Tibial nerve (tissue), 4 donors: ENCODE measurements around the gene DAP3. TPM values are rescaled to one million over a fixed set of nuclear protein-coding genes. Genes with fewer than 3 reads are reported as not detected.
"Not testable (repeated sequence)": the region's sequence is repeated elsewhere in the genome, so short reads cannot be mapped to it uniquely, and the experiment has no call there.

Experiments used
- DNase-seq, 2 donors: peaks; one replicate each; pipeline ENCODE4 v3.0.0-alpha.2; 2019; ENCODE audit warnings: low spot score in 2 of 2
- H3K27ac ChIP-seq, 4 donors: fragments of 200-600 bp; sonication (generic) in 3 of 4; one replicate each; pipeline ENCODE4 v1.5.1; 2017 to 2019; ENCODE audit warnings: mild to moderate bottlenecking in 1 of 4
- H3K27me3 ChIP-seq, 2 donors: fragments of 200-600 bp; sonication (generic) in 1 of 2; one replicate each; pipeline versions ENCODE4 v1.5.1 to v1.6.0; 2017 to 2019
- H3K36me3 ChIP-seq, 3 donors: fragments of 200-600 bp; sonication (generic); one replicate each; pipeline ENCODE4 v1.5.1; 2018 to 2019
- H3K4me1 ChIP-seq, 4 donors: fragments of 200-600 bp; sonication (generic) in 3 of 4; one replicate each; pipeline ENCODE4 v1.5.1; 2017 to 2019
- H3K4me3 ChIP-seq, 4 donors: fragments of 200-600 bp; sonication (generic) in 3 of 4; one replicate each; pipeline ENCODE4 v1.5.1; 2017 to 2019; ENCODE audit warnings: mild to moderate bottlenecking in 1 of 4, moderate library complexity in 1 of 4
- H3K9me3 ChIP-seq, 4 donors: fragments of 200-600 bp; sonication (generic) in 3 of 4; one replicate each; pipeline ENCODE4 v1.5.1; 2017 to 2019
- CTCF ChIP-seq, 5 experiments: fragments of 200-600 bp in 3 of 5; fragments of 450-650 bp in 2 of 5; sonication (generic) in 3 of 5; IDR thresholded peaks; one replicate each; pipeline ENCODE4 v1.5.1; 2016 to 2019; ENCODE audit warnings: antibody characterized with exemption in 5 of 5, mild to moderate bottlenecking in 3 of 5, moderate library complexity in 2 of 5
- EP300 ChIP-seq, 2 donors: sonication (generic); formaldehyde crosslinking; IDR thresholded peaks; one replicate each; pipeline ENCODE4 v1.6.1; 2017; ENCODE audit warnings: antibody characterized with exemption in 2 of 2, mild to moderate bottlenecking in 1 of 2
- POLR2A ChIP-seq, 2 donors: fragments of 450-650 bp; IDR thresholded peaks; one replicate each; pipeline ENCODE4 v1.6.1; 2017; ENCODE audit warnings: antibody characterized with exemption in 2 of 2, mild to moderate bottlenecking in 2 of 2, moderate library complexity in 2 of 2
- WGBS, 2 donors: methylation state at CpG; one replicate each; pipeline ENCODE4 v1.1.5; 2018; 5-methylcytosine and 5-hydroxymethylcytosine counted together
- total RNA-seq, 4 donors: library from RNA; depleted of rRNA; stranded (reverse); fragments of >200 nt; gene quantifications; one replicate each; pipeline ENCODE4 v1.1.0, GENCODE V29; 2016

The DAP3 gene
- total RNA-seq, 4 donors from 2014 or later: 101 to 159 (median 138) TPM

- H3K4me1 ChIP-seq: no peaks in the 10 kb centered on the region
- no peaks in the 10 kb centered on the region for H3K9me3 ChIP-seq
- WGBS, 2 donors: 91 to 95% methylated on average over 6 of the region's 6 CpGs
- H3K27ac ChIP-seq: no peak overlapping the region
- no peak overlapping the region for H3K4me3 ChIP-seq
- H3K36me3 ChIP-seq: peaks cover 0 to 97% (median 52%) of the 10 kb centered on the region in 3 donors
- no peaks in the 10 kb centered on the region for H3K27me3 ChIP-seq
- no peak for DNase-seq
- TF ChIP-seq CTCF (IDR thresholded peaks at IDR 0.05) (no peak), EP300 (IDR thresholded peaks at IDR 0.05) (no peak), POLR2A (IDR thresholded peaks at IDR 0.05) (no peak)
These were observed 15.9 kb upstream of the DAP3 start for GRCh38 chr1:155673003-155673402.

- peaks cover 0 to 77% (median 24%) of the 10 kb centered on the region in 3 donors for H3K36me3 ChIP-seq
These were observed 10.9 kb upstream of the DAP3 start for GRCh38 chr1:155678027-155678426.

GRCh38 chr1:155678992-155679391, 9.9 kb upstream of the DAP3 start:
- not testable (repeated sequence) for DNase-seq, H3K4me3 ChIP-seq, H3K27ac ChIP-seq, H3K9me3 ChIP-seq, H3K27me3 ChIP-seq
- 86 to 89% methylated on average over 1 of the region's 1 CpG for WGBS, 2 donors
- H3K36me3 ChIP-seq: peaks cover 0 to 69% (median 23%) of the 10 kb centered on the region in 3 donors
- H3K4me1 ChIP-seq: peaks cover 0 to 21% (median 4%) of the 10 kb centered on the region in 4 donors

More at GRCh38 chr1:155678027-155678426, 10.9 kb upstream of the DAP3 start:
- Histone ChIP-seq H3K27ac (no peak overlapping the region), H3K27me3 (no peaks in the 10 kb centered on the region), H3K4me3 (no peak overlapping the region), H3K9me3 (no peaks in the 10 kb centered on the region), H3K4me1 (peaks cover 0 to 11% (median 0%) of the 10 kb centered on the region in 4 donors)
- no peak for DNase-seq
- whole genome bisulfite sequencing, 2 donors: 91 to 92% methylated on average over 4 of the region's 4 CpGs
- TF ChIP-seq CTCF (IDR thresholded peaks at IDR 0.05) (no peak), EP300 (IDR thresholded peaks at IDR 0.05) (no peak)

- Histone ChIP-seq H3K27ac (no peak overlapping the region), H3K4me1 (peaks cover 0 to 36% (median 4%) of the 10 kb centered on the region in 4 donors), H3K4me3 (no peak overlapping the region), H3K9me3 (no peaks in the 10 kb centered on the region), H3K36me3 (peaks cover 0 to 53% (median 16%) of the 10 kb centered on the region in 3 donors), H3K27me3 (no peaks in the 10 kb centered on the region)
- DNase-seq: no peak
- TF ChIP-seq EP300 (IDR thresholded peaks at IDR 0.05): no peak
- no peak for TF ChIP-seq CTCF (IDR thresholded peaks at IDR 0.05)
- no peak for TF ChIP-seq POLR2A (IDR thresholded peaks at IDR 0.05)
- WGBS, 2 donors: 85 to 89% methylated on average over 6 of the region's 6 CpGs
These were observed 8.4 kb upstream of the DAP3 start for GRCh38 chr1:155680531-155680930.

GRCh38 chr1:155681776-155682175, 7.1 kb upstream of the DAP3 start:
- Histone ChIP-seq H3K27ac (no peak overlapping the region), H3K36me3 (peaks cover 0 to 41% (median 3%) of the 10 kb centered on the region in 3 donors), H3K4me1 (peaks cover 0 to 46% (median 10%) of the 10 kb centered on the region in 4 donors), H3K27me3 (no peaks in the 10 kb centered on the region), H3K9me3 (no peaks in the 10 kb centered on the region), H3K4me3 (no peak overlapping the region)
- no peak for TF ChIP-seq POLR2A (IDR thresholded peaks at IDR 0.05)
- no peak for TF ChIP-seq CTCF (IDR thresholded peaks at IDR 0.05)
- TF ChIP-seq EP300 (IDR thresholded peaks at IDR 0.05): no peak
- DNase-seq: no peak
- 88 to 91% methylated on average over 2 of the region's 2 CpGs for WGBS, 2 donors

- not testable (repeated sequence) for DNase-seq, H3K9me3 ChIP-seq, H3K27me3 ChIP-seq
- 0 to 1% methylated on average over 27 to 28 of the region's 35 CpGs for whole genome bisulfite sequencing, 2 donors
- H3K27ac ChIP-seq: peak overlapping the region; percentile 88 to 98 (median 96)
- peak overlapping the region; percentile 74 to 99 (median 92) for H3K4me3 ChIP-seq
- peaks cover 0 to 17% (median 0%) of the 10 kb centered on the region in 3 donors for H3K36me3 ChIP-seq
- H3K4me1 ChIP-seq: peaks cover 3 to 58% (median 23%) of the 10 kb centered on the region in 4 donors
These were observed 1.1 kb upstream of the DAP3 start for GRCh38 chr1:155687705-155688323.
